GM20431 (cell line): ENCODE results near the gene GPBP1.

ENCODE experiments used
- in situ Hi-C: fragments of 300-500 bp; cut with MseI, MboI; formaldehyde crosslinking; loops from one replicate; pipeline ENCODE4 v1.15.0; 2020; ENCODE audit warnings: low sequenced_read_pairs; ENCODE audit not compliant: unreplicated experiment

The GPBP1 gene

DNA sequence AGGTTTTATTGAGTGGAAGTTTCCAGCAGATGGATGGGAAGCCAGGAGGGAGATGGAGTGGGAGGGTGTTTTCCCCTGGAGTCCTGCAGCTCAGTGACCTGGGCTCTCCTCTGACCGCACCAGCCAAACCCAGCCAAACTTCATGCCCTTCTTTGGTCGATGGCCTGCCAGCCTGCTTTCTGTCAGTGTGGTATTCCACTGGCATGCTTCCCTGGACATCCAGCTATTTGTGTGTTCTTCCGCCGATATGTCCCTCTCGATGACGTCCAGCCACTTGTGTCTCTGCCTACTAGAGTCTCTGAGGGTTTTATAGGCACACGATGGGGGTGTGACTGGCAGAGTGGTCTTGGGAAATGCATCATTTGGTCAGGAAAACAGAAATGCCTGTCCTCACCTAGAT lies 33.8 kb downstream of the GPBP1 start:
- in situ Hi-C loops = no loop called here

DNA sequence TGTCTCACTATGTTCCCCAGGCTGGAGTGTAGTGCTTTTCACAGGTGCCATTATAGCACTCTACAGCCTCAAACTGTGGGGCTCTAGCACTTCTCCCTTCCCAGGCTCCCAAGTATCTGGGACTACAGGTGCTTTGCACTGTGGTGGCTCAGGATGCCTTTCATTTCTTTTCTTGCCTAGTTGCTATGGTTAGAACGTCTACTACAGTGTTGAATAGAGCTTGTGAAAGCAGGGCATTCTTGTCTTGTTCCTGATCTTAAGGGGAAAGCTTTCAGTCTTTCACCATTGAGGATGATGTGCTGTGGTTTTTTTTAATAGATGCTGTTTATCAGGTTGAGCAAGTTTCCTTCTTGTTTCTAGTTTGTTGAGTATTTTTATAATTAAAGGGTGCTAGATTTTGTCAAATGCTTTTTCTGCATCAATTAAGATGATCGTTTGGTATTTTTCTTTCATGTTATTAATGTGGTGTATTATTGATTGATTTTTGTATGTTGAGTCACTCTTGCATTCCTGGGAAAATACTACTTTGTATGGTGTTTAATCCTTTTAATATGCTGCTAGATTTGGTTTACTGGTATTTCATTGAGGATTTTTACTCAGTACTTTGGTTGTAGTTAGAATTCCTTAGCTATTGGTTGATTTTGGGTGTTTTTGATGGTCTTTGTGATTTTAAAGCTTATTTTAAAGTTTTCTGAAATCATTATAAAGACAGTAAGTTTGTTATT lies 35.6 kb downstream of the GPBP1 start:
- in situ Hi-C loops = no loop called here

DNA sequence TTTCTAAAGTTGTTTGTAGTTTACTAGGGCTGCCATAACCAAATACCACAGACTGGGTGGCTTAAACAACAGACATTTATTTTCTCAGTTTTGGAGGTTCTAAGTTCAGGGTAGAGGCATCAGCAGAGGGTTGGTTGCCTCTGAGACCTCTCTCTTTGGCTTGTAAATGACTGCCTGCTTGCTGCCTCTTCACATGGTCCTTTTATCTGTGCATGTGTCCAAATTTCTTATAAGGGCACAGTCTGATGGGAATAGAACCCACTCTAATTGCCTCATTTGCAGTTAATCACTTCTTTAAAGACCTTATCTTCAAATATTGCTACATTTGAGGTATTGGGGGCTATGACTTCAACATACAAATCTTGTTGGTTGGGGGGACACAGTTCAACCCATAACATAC lies 36.8 kb downstream of the GPBP1 start:
- in situ Hi-C loops = no loop called here

DNA sequence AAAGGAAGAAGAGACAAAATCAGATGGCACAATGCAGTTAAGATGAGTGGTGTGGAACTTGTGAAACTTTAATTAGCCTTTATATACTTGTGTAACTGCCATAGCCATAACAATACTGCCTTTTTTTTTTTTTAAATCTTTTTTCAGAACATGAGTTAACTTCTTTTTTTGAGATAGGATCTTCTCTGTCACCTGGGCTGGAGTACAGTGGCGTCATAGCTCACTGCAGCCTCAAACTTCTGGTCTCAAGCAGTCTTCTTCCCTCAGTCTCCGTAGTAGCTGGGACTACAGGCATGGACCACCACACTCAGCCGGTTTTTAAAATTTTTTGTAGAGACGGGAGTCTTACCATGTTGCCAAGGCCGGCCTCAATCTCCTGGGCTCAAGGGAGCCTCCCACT lies 37.2 kb downstream of the GPBP1 start:
- in situ Hi-C loops = no loop called here

DNA sequence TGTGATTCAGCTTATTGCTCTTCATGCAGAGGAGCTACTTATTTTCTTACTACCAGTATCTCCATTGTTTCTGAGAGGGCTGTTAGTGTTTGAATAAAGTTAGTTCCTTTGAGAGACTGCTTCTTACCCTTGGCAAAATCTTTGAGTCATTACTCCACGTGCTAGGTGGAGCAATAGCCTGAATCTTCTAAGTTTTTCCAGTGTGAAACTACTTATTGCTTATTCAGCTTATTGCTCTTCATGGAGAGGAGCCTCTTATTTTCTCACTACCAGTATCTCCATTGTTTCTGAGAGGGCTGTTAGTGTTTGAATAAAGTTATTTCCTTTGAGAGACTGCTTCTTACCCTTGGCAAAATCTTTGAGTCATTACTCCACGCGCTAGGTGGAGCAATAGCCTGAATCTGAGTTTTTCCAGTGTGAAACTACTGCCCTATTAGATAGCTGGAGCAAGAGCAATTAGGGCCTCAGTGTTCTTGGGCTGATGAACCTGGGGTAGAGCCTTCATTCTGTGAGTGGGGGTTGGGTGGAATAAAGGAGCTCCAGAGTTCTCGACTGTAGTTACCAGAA lies 41.9 kb downstream of the GPBP1 start:
- in situ Hi-C loops = no loop called here

DNA sequence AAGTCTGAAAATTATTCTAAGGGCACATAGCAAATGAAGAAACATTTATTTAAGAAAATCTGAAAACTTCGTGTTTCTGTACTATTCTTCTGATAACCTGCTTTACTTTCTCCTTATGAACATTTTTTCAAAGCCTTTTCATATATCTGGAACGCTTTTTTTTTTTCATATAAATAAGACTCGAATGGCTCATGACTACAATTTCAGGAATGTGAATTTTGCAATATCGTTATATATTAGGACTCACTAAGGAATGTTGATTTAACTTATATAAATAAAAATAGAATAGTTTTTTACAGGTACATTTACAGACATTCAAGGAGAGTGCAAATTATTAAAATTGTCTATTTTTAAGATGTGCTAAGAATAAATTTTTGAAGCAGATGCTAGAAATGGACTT lies 42.9 kb downstream of the GPBP1 start:
- in situ Hi-C loops = no loop called here

DNA sequence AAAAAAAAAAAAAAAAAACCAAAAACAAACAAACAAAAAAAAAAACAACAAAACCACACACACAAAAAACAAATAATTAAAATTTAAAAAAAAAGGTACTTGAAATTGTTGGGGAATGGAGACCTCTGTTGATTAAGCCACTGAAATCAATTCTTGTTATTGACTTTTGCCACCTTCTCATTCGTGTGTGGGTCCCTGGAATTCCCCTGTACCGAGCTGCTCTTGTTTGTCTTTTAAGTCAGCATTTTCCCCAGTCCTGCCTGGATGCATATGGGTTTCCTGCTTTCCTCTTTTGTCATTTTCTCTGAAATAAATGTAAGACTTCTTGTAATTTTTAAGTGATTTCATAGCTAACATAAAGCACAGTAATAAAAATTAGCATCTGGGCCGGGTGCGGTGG lies 45.5 kb downstream of the GPBP1 start:
- in situ Hi-C loops = no loop called here

DNA sequence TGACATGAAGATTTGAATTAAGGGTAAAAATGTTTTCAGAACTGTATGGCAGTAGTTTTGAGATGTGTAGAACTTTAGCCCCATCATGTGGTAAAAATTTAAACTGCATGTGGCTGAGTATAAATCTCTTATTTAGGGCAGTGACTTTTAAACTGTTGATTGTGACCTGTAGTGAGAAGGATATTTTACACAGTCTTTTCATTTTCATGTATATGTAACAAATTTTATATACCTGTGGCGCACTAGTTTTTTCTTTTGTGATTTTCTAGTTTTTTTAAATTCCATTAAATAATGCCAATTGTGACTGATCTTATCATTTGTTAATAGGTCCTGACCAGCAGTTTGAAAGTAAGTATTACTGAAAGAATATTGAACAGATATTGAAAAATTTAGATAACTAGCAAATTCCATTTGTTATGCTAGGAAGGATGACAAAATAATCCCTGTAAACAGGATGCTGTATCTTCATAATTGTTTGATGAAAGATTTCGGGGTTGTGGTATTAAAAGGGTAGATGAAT lies 47.2 kb downstream of the GPBP1 start:
- in situ Hi-C loops = no loop called here

DNA sequence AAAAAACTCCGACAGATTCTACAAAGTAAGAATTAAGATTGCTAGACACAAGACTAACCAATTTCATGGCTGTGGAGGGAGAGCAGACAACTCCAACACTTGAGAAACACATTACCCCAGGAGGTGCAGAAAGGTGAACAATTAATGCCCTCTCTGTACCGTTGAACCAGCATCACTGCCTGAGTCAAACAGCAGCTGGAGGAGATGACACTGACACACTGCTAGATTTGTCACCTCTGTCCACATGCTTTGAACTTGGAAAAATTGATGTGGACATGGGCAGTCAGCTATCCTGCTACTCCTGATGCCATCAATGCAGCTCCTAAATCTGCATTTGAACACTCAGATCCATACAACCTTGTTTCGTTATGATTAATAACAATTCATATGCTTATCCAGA lies 51.7 kb downstream of the GPBP1 start:
- in situ Hi-C loops = no loop called here

DNA sequence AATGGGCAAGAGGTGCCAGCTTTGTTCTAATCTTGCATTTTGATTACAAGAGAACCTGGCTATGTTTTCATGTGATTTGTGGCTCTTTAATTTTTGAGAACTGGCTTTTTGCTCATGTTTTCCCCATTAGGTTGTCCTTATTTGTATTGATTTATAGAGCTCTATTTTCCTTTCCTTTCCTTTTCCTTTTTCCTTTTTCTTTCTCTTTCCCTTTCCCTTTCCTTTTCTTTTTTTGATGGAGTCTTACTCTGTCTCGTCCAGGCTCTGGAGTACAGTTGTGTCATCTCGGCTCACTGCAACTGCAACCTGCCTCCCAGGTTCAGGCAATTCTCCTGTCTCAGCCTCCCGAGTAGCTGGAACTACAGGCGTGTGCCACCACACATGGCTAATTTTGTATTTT lies 55.5 kb downstream of the GPBP1 start:
- in situ Hi-C loops = no loop called here

DNA sequence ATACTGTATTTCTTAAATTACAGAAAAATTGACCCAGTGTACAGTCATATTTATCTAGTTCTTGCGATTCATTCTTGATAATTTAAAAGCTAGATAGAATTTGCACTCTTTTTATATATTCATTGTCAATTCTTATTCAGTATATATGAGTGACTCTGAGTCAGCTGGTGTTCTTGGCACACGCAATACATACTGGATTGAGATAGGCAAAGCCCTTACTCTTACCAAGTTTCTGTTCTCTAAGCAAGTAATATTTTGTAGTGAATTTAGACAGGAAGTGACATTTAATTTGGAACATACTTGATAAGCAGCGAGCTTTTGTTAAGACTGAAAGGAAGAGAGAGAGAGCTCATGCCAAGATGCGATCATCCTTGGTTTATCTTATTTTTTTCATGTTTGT lies 57.7 kb downstream of the GPBP1 start:
- in situ Hi-C loops = no loop called here

DNA sequence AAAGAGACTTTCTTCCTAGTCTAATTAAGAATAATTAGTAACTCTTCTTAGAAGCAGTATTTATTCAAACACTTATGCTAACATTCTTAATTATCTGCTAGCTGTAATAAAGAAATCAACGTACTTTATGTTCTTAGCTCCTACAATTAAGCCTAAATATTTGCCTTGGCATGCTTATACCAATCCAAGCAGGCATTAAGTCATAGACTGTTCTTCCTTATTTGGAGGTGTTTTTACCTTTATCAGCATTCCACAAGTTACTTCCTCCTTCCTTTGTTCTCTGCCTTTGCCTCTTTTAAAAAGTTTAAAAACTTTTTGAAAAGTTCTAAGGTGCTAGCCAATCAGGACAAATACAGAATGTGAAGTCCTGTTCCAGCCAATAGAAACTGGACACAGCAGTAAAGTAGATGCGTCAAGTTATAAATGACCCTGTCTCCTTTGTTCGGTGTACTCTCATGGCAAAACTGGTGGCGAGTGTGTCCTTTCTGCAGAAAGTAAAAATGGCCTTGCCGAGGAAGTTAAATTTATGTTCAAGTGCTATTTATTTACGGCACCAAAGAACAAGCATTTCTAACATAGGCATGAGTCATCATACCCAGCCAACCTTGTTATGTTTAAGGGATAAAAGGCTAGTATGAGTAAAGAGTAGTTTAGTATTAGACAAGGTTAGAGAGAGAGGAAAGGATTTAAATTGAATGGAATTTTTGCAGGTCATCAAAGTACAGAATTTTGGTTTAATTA lies 58.6 kb downstream of the GPBP1 start:
- in situ Hi-C loops = no loop called here

DNA sequence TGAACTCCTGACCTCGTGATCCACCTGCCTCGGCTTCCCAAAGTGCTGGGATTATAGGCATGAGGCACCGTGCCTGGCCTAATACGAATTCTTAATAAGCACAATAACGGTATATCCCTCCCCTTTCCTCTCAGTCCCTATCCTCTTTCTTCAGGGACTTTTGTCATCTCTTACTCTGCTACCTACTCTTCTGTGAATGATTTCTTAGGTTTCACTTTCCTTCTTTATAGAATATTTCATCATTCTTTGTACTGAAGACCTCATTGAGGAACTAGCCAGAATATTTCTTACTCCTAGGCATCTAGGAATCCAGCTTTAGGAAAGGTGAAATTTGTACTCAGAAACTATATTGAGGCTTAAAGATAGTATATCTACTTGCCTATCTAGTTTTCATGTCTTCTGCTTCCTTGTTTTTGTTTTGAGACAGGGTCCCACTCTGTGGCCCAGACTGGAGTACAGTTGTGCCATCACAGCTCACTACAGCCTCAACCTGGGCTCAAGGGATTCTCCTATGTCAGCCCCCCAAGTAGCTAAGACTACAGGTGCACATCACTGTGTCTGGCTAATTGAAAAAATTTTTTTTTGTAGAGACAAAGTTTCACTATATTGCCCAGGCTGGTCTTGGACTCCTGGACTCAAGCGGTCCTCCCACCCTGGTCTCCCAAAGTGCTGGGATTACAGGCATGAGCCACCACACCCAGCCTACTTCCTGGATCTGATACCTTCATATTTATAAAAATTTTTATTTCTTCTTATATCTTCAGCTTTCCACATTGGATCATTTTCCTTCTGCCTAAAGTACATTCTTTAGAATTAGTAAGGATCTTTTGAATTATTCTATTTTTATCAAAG lies 69.7 kb downstream of the GPBP1 start:
- in situ Hi-C loops = no loop called here

DNA sequence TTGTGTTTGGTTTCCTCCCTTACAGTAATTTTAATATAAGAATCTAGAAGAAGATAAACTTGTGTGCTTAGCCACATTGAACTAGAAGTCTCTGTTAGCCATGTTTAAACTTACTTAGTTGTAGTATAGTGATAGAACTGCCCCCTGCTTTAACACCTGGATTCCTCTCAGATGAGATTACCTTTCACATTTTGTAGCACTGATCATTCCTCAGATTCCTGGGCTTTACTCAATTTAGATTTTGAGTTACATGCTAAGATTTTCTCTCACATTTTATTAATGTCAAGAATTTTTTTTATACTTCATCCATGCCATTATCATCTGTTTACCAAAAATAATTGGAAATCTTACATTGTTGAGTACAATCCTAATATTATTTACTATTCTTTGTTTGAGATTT lies 70.5 kb downstream of the GPBP1 start:
- in situ Hi-C loops = no loop called here

DNA sequence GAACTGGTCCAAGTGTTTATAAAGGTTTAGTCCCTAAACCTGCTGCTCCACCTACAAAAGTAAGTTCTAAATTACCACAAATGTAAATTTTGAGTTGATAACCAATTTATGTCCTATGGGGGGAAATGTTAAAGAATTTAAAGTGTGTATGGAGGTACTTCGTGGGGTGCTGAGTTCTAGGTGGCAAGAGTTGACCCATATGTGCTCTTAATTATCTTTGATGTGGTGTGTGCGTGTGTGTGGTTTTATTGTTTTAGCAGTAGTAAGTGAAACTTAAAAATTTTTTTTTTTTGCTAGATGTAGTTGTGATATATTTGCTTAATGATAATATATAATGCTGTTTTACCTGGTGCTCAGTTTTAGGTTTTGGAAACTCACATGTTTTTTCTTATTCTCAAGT lies 72.6 kb downstream of the GPBP1 start:
- in situ Hi-C loops = no loop called here

DNA sequence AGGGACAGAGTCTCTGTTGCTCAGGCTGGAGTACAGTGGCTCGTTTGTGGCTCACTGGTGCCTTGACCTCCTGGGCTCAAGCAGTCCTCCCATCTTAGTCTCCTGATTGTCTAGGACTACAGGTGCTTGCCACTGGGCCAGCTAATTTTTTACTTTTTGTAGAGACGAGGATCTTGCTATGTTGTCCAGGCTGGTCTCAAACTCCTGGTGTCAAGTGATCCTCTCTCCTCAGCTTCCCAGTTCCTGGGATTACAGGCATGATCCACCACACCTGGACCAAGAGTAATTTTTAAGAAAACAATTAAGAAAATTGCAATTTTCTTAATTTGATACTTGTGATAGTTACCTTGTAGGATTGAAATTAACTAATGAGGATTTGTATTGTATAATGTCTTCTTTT lies 73.9 kb downstream of the GPBP1 start:
- in situ Hi-C loops = no loop called here

DNA sequence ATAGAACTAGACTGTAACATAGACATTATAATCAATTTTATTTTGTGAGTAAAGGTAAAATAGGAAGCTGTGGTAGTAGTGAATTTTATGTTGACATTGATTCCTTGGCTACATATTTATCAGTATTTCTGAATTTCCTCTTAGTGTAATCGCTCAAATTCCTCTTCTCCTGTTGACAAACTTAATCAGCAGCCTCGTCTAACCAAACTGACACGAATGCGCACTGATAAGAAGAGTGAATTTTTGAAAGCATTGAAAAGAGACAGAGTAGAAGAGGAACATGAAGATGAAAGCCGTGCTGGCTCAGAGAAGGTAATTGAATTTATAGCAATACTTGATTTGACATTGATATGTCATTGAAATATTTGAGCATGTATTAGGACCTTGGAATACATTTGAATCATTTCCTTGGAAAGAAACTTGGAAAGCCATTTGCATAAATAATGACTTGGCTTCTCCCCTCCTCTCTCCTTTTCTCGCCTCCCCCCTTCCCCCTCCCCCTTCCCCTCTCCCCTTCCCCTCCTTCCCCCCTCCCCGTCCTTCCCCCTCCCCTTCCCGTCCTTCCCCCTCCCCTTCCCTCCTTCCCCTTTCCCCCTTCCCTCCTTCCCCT lies 75.5 kb downstream of the GPBP1 start:
- in situ Hi-C loops = no loop called here

DNA sequence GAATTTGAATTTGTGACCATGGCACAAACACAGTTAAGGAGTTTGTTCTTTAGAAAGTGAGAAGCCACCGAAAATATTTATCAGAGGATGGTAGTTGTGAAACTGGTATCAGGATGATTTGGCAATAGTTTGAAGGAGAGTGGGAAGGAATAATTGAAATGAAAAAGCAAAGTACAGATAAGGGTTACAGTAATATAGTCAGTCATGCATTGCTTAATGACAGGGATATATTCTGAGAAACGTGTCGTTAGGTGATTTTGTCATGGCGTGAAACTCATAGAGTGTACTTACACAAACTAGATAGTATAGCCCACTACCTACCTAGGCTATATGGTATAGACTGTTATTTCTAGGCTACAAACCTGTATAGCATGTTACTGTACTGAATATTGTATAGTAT lies 84.2 kb downstream of the GPBP1 start:
- in situ Hi-C loops = no loop called here

DNA sequence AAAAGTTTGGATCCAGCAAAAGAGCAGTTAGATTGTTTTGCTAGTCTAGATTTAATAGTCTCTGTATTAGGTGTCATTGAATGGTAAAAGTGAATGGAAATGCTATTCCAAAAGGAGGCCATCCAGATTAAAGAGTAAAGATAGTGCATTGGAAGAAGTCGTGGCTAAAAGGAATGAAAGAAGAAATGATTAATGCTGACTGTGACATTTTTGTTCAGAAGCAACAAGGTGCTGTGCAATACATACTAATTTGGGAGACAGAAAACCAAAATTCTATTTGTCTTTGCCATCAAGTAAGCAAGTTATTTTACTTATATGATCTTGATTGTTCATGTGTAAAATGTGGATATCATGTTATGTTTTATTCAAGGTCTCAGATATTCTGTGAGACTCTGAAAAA lies 85.1 kb downstream of the GPBP1 start:
- in situ Hi-C loops = no loop called here

DNA sequence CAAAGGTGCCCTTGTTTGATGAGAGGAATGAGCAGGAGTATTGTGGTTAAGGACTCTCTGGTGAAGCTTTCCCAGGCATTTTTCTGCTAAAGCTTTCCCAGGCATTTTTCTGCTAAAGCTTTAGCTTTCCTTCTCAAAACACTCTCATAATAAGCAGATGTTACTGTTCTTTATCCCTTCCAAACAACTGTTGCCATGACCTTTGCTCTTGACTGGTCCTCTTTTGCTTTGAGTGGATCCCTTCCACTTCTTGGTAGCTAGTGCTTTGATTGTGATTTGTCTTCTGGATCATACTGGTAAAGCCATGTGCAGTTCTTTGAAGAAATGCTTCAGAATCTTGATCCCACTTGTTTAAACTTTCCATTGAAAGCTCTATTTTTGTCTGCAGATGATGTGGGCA lies 85.8 kb downstream of the GPBP1 start:
- in situ Hi-C loops = no loop called here
